H9 (cell line): ENCODE measurements around the gene DOK6. TPM values are rescaled to one million over a fixed set of nuclear protein-coding genes. Genes with fewer than 3 reads are reported as not detected.

Source experiments
- DNase-seq: peaks from one replicate; pipeline ENCODE4 v3.0.0-alpha.2; 2017
- H2AFZ ChIP-seq: one replicate; pipeline ENCODE4 v1.6.1; 2013; ENCODE audit warnings: mild to moderate bottlenecking, low read length, control low read depth, moderate library complexity
- H2AK5ac ChIP-seq: 2 replicates; pipeline ENCODE4 v1.6.1; 2013; ENCODE audit warnings: low read length, control low read depth, mixed read lengths; ENCODE audit not compliant: insufficient read length
- H2BK120ac ChIP-seq: one replicate; pipeline ENCODE4 v1.6.1; 2013; ENCODE audit warnings: low read depth, mild to moderate bottlenecking, low read length, control low read depth, inconsistent platforms; ENCODE audit not compliant: poor library complexity, severe bottlenecking
- H2BK12ac ChIP-seq: 2 replicates; pipeline ENCODE4 v1.6.1; 2013; ENCODE audit warnings: low read length, control low read depth, mixed read lengths, low read depth; ENCODE audit not compliant: insufficient read length
- H2BK15ac ChIP-seq: 2 replicates; pipeline ENCODE4 v1.6.1; 2013; ENCODE audit warnings: low read depth, low read length, control low read depth
- H2BK20ac ChIP-seq: one replicate; pipeline ENCODE4 v1.6.1; 2013; ENCODE audit warnings: low read depth, mild to moderate bottlenecking, low read length, control low read depth, inconsistent platforms; ENCODE audit not compliant: poor library complexity, severe bottlenecking
- H2BK5ac ChIP-seq: 2 replicates; pipeline ENCODE4 v1.6.1; 2013; ENCODE audit warnings: low read length, control low read depth, mixed read lengths; ENCODE audit not compliant: insufficient read length
- H3K14ac ChIP-seq: 2 replicates; pipeline ENCODE4 v1.6.1; 2013; ENCODE audit warnings: low read length, control low read depth; ENCODE audit not compliant: insufficient read depth
- H3K18ac ChIP-seq: 2 replicates; pipeline ENCODE4 v1.6.1; 2013; ENCODE audit warnings: low read depth, mild to moderate bottlenecking, mixed read lengths, low read length, control low read depth; ENCODE audit not compliant: insufficient read length
- H3K23ac ChIP-seq: 2 replicates; pipeline ENCODE4 v1.6.1; 2013; ENCODE audit warnings: low read length, control low read depth, mixed read lengths, low read depth; ENCODE audit not compliant: insufficient read length
- H3K23me2 ChIP-seq: 2 replicates; pipeline ENCODE4 v1.6.1; 2013; ENCODE audit warnings: low read depth, mild to moderate bottlenecking, mixed read lengths, low read length, control low read depth; ENCODE audit not compliant: insufficient read length, poor library complexity, severe bottlenecking
- H3K27ac ChIP-seq: 2 replicates; pipeline ENCODE4 v1.5.1; 2013; ENCODE audit warnings: low read length, control low read depth, mixed read lengths, low read depth; ENCODE audit not compliant: insufficient read length
- H3K27me3 ChIP-seq: 2 replicates; pipeline ENCODE4 v1.6.1; 2013; ENCODE audit warnings: low read length, control low read depth, inconsistent platforms; ENCODE audit not compliant: insufficient read depth
- H3K4ac ChIP-seq: 2 replicates; pipeline ENCODE4 v1.6.1; 2013; ENCODE audit warnings: low read depth, mild to moderate bottlenecking, control low read depth, inconsistent platforms, low read length, moderate library complexity
- H3K4me1 ChIP-seq: 2 replicates; pipeline ENCODE4 v1.6.1; 2013; ENCODE audit warnings: low read length, control low read depth, inconsistent platforms; ENCODE audit not compliant: insufficient read depth
- H3K4me2 ChIP-seq: 2 replicates; pipeline ENCODE4 v1.6.1; 2013; ENCODE audit warnings: low read length, control low read depth, mixed read lengths; ENCODE audit not compliant: insufficient read length, insufficient read depth
- H3K56ac ChIP-seq: 2 replicates; pipeline ENCODE4 v1.6.1; 2013; ENCODE audit warnings: low read depth, mild to moderate bottlenecking, mixed read lengths, low read length, control low read depth; ENCODE audit not compliant: insufficient read length
- H3K79me1 ChIP-seq: 2 replicates; pipeline ENCODE4 v1.6.1; 2013; ENCODE audit warnings: low read depth, mild to moderate bottlenecking, moderate library complexity, low read length, control low read depth, inconsistent platforms; ENCODE audit not compliant: insufficient read depth, poor library complexity, severe bottlenecking
- H3K79me2 ChIP-seq: 2 replicates; pipeline ENCODE4 v1.6.1; 2013; ENCODE audit warnings: low read length, control low read depth, inconsistent platforms; ENCODE audit not compliant: insufficient read depth
- H3K9ac ChIP-seq: 2 replicates; pipeline ENCODE4 v1.6.1; 2013; ENCODE audit warnings: low read length, control low read depth, mixed read lengths; ENCODE audit not compliant: insufficient read length; ENCODE audit errors: extremely low read depth
- H3K9me3 ChIP-seq: one replicate; pipeline ENCODE4 v1.6.1; 2013; ENCODE audit warnings: low read depth, low read length, inconsistent platforms; ENCODE audit not compliant: control insufficient read depth
- H3T11ph ChIP-seq: one replicate; pipeline ENCODE4 v1.6.1; 2013; ENCODE audit warnings: mild to moderate bottlenecking, low read length, control low read depth, inconsistent platforms
- H4K20me1 ChIP-seq: one replicate; pipeline ENCODE4 v1.6.1; 2013; ENCODE audit not compliant: control insufficient read depth, insufficient read length, insufficient read depth
- H4K5ac ChIP-seq: 2 replicates; pipeline ENCODE4 v1.6.1; 2013; ENCODE audit warnings: low read depth, mild to moderate bottlenecking, mixed read lengths, low read length, control low read depth; ENCODE audit not compliant: insufficient read length
- H4K8ac ChIP-seq: replicated peaks from 2 replicates; pipeline ENCODE4 v1.6.1; 2013; ENCODE audit warnings: low read length, control low read depth, mixed read lengths, low read depth; ENCODE audit not compliant: insufficient read length
- H4K91ac ChIP-seq: 2 replicates; pipeline ENCODE4 v1.6.1; 2013; ENCODE audit warnings: low read depth, mild to moderate bottlenecking, moderate library complexity, mixed read lengths, low read length, control low read depth; ENCODE audit not compliant: insufficient read length
- H3K27ac Mint-ChIP-seq, 3 experiments: 2 replicates in 2 of 3; 3 replicates in 1 of 3; pipeline ENCODE4 v1.8.0; 2020 to 2021; ENCODE audit warnings: mixed read lengths in 3 of 3, mild to moderate bottlenecking in 1 of 3, moderate library complexity in 1 of 3
- H3K27me3 Mint-ChIP-seq: 2 replicates; pipeline ENCODE4 v1.8.0; 2021; ENCODE audit warnings: low read depth, mild to moderate bottlenecking, moderate library complexity, mixed read lengths
- H3K36me3 Mint-ChIP-seq, 3 experiments: 2 replicates in 2 of 3; 3 replicates in 1 of 3; pipeline ENCODE4 v1.8.0; 2020 to 2021; ENCODE audit warnings: low read depth in 3 of 3, mixed read lengths in 3 of 3; ENCODE audit not compliant: insufficient read depth in 1 of 3
- H3K4me1 Mint-ChIP-seq, 2 experiments: 2 replicates each; pipeline ENCODE4 v1.8.0; 2020; ENCODE audit warnings: mixed read lengths in 2 of 2
- H3K4me3 Mint-ChIP-seq, 2 experiments: 2 replicates in 1 of 2; 3 replicates in 1 of 2; pipeline ENCODE4 v1.8.0; 2020 to 2021; ENCODE audit warnings: mild to moderate bottlenecking in 2 of 2, mixed read lengths in 2 of 2, moderate library complexity in 1 of 2
- H3K9me3 Mint-ChIP-seq, 2 experiments: 2 replicates in 1 of 2; 3 replicates in 1 of 2; pipeline ENCODE4 v1.8.0; 2020; ENCODE audit warnings: mild to moderate bottlenecking in 2 of 2, mixed read lengths in 2 of 2, moderate library complexity in 1 of 2
- CTCF ChIP-seq: fragments of 200-600 bp; sonication (generic); conservative IDR thresholded peaks from 3 replicates; pipeline ENCODE4 v1.8.0; 2021; ENCODE audit warnings: antibody characterized with exemption, mild to moderate bottlenecking
- WGBS: extraction: QIAGEN DNeasy Blood & Tissue Kit; methylation state at CpG from one replicate; pipeline ENCODE4 v1.1.7; 2013; ENCODE audit warnings: missing lambda C conversion rate, low lambda C conversion rate, mixed read lengths; ENCODE audit not compliant: insufficient read length; ENCODE audit errors: extremely low coverage; 5-methylcytosine and 5-hydroxymethylcytosine counted together
- total RNA-seq: library from RNA; stranded (reverse); gene quantifications from 2 replicates; pipeline ENCODE4 v1.2.1, GENCODE V29; 2021

The DOK6 gene
- total RNA-seq, 1 experiment from 2014 or later = 0.20 TPM

GRCh38 chr18:69574401-69574800 is 173.7 kb downstream of the DOK6 start:
- no peak overlapping the region for H4K8ac ChIP-seq
- H3K56ac ChIP-seq = no peak overlapping the region
- H4K20me1 ChIP-seq = no peaks in the 10 kb centered on the region
- no peak overlapping the region for H2BK12ac ChIP-seq
- H3K27ac ChIP-seq = no peak overlapping the region
- no peaks in the 10 kb centered on the region for H3K23me2 ChIP-seq
- no peak overlapping the region for H3K14ac ChIP-seq
- Mint-ChIP-seq H3K27me3 (no peaks in the 10 kb centered on the region; the same call in 1 of the 2 replicates), H3K4me3 (no peak overlapping the region), H3K4me1 (no peaks in the 10 kb centered on the region), H3K36me3 (peaks cover 0 to 8% (median 0%) of the 10 kb centered on the region in 3 experiments; a peak in 2 of 7 replicates), H3K9me3 (peaks cover 5 to 7% of the 10 kb centered on the region in 2 experiments; a peak in 4 of 5 replicates), H3K27ac (no peak overlapping the region)
- no peak overlapping the region for H3T11ph ChIP-seq
- H3K4me1 ChIP-seq = no peaks in the 10 kb centered on the region
- no peak for TF ChIP-seq CTCF
- no peak overlapping the region for H4K91ac ChIP-seq
- no CpG with 5 or more reads among the region's 2 CpGs for WGBS
- H3K9ac ChIP-seq = no peak overlapping the region
- no peaks in the 10 kb centered on the region for H3K9me3 ChIP-seq
- H2BK15ac ChIP-seq = no peak overlapping the region
- H3K4me2 ChIP-seq = no peak overlapping the region
- H2BK5ac ChIP-seq = no peak overlapping the region
- H3K4ac ChIP-seq = no peak overlapping the region
- H2AFZ ChIP-seq = no peak overlapping the region
- H4K5ac ChIP-seq = no peak overlapping the region
- H2BK20ac ChIP-seq = no peak overlapping the region
- H3K27me3 ChIP-seq = no peaks in the 10 kb centered on the region
- H3K23ac ChIP-seq = no peak overlapping the region
- H3K79me2 ChIP-seq = no peaks in the 10 kb centered on the region
- H3K18ac ChIP-seq = no peak overlapping the region
- H2AK5ac ChIP-seq = no peak overlapping the region
- H3K79me1 ChIP-seq = no peaks in the 10 kb centered on the region
- DNase-seq = no peak
- no peak overlapping the region for H2BK120ac ChIP-seq
